Body of pancreas (tissue), 4 donors: ENCODE data around the gene PPP2R2B. TPM values are rescaled to one million over a fixed set of nuclear protein-coding genes. Genes with fewer than 3 reads are reported as not detected.

Source experiments
- ATAC-seq: fragments of 150-250 bp; one replicate; pipeline ENCODE4 v1.9.1; 2016
- DNase-seq, 4 donors: peaks; one replicate each; pipeline ENCODE4 v3.0.0-alpha.2; 2019
- H3K27ac ChIP-seq, 4 donors: fragments of 200-600 bp; sonication (generic); 1 replicate in 3 of 4; 2 replicates in 1 of 4; pipeline versions ENCODE4 v1.5.1 to v1.6.1; 2016 to 2019; ENCODE audit warnings: mild to moderate bottlenecking in 1 of 4, mixed read lengths in 1 of 4, moderate library complexity in 1 of 4
- H3K27me3 ChIP-seq, 2 donors: fragments of 200-600 bp; sonication (generic); one replicate each; pipeline ENCODE4 v1.6.0; 2016; ENCODE audit warnings: mild to moderate bottlenecking in 1 of 2
- H3K36me3 ChIP-seq, 2 donors: fragments of 200-600 bp; sonication (generic); replicated peaks in 1 of 2; 2 replicates each; pipeline ENCODE4 v1.5.1; 2016; ENCODE audit warnings: low read depth in 2 of 2; ENCODE audit not compliant: insufficient read depth in 1 of 2
- H3K4me1 ChIP-seq: fragments of 200-600 bp; sonication (generic); one replicate; pipeline ENCODE4 v1.6.0; 2016
- H3K4me3 ChIP-seq, 2 donors: fragments of 200-600 bp; sonication (generic); 1 replicate in 1 of 2; 2 replicates in 1 of 2; pipeline ENCODE4 v1.5.1; 2016 to 2019
- H3K9me3 ChIP-seq, 3 donors: fragments of 200-600 bp; sonication (generic); 1 replicate in 2 of 3; 2 replicates in 1 of 3; pipeline ENCODE4 v1.5.1; 2016
- CTCF ChIP-seq, 7 experiments: fragments of 450-650 bp in 4 of 7; fragments of 200-600 bp in 3 of 7; sonication (generic) in 3 of 7; IDR thresholded peaks; one replicate each; pipeline ENCODE4 v1.5.1; 2016 to 2019; ENCODE audit warnings: antibody characterized with exemption in 7 of 7
- POLR2A ChIP-seq, 3 donors: fragments of 450-650 bp; IDR thresholded peaks; one replicate each; pipeline ENCODE4 v1.6.1; 2016; ENCODE audit warnings: antibody characterized with exemption in 3 of 3, mild to moderate bottlenecking in 2 of 3
- WGBS, 2 donors: methylation state at CpG; one replicate each; pipeline ENCODE4 v1.1.5; 2017; 5-methylcytosine and 5-hydroxymethylcytosine counted together
- intact Hi-C: fragments of 100-400 bp; cut with DNase I; formaldehyde crosslinking; loops from one replicate; pipeline ENCODE4 v1.15.1; 2023
- total RNA-seq, 2 donors: library from RNA; depleted of rRNA; stranded (reverse); fragments of >200 nt; gene quantifications; one replicate each; pipeline ENCODE4 v1.1.0, GENCODE V29; 2016

PPP2R2B gene
- total RNA-seq, 2 donors from 2014 or later, result 0.26 TPM; not detected in 1

GRCh38 chr5:146877783-146878475 lies 628 bp downstream of the PPP2R2B start:
- TF ChIP-seq CTCF (IDR thresholded peaks at IDR 0.05) (no peak), POLR2A (IDR thresholded peaks at IDR 0.05) (no peak)
- ATAC-seq, result peak; percentile 56
- no peaks in the 10 kb centered on the region for H3K36me3 ChIP-seq
- DNase-seq, result peak; percentile 2 to 24 (median 16)
- peak overlapping the region in 1 of 4 donors; percentile 23 for H3K27ac ChIP-seq
- peaks cover 13% of the 10 kb centered on the region for H3K4me1 ChIP-seq
- 0 to 1% methylated on average over 18 to 59 of the region's 59 CpGs for WGBS, 2 donors
- H3K9me3 ChIP-seq, result no peaks in the 10 kb centered on the region
- H3K4me3 ChIP-seq, result peak overlapping the region; percentile 29 to 44
- H3K27me3 ChIP-seq, result peaks cover 0 to 6% of the 10 kb centered on the region in 2 donors
- intact Hi-C loops, result no loop called here

GRCh38 chr5:146877178-146877681 lies 1.3 kb downstream of the PPP2R2B start:
- peak overlapping the region; percentile 25 to 44 for H3K4me3 ChIP-seq
- peaks cover 13% of the 10 kb centered on the region for H3K4me1 ChIP-seq
- peaks cover 0 to 6% of the 10 kb centered on the region in 2 donors for H3K27me3 ChIP-seq
- H3K36me3 ChIP-seq, result no peaks in the 10 kb centered on the region
- H3K9me3 ChIP-seq, result no peaks in the 10 kb centered on the region
- intact Hi-C loops, result no loop called here
- peak overlapping the region in 1 of 4 donors; percentile 23 for H3K27ac ChIP-seq
- 5 to 14% methylated on average over 14 of the region's 14 CpGs for WGBS, 2 donors
- ATAC-seq (no peak), DNase-seq (peak in 3 of 4 donors; percentile 3 to 13 (median 13))
- TF ChIP-seq POLR2A (IDR thresholded peaks at IDR 0.05) (no peak), CTCF (IDR thresholded peaks at IDR 0.05) (no peak)

- H3K27me3 ChIP-seq, result no peaks in the 10 kb centered on the region
- DNase-seq, result no peak
- peaks cover 13% of the 10 kb centered on the region for H3K4me1 ChIP-seq
- no peaks in the 10 kb centered on the region for H3K9me3 ChIP-seq
- no peak overlapping the region for H3K27ac ChIP-seq
- TF ChIP-seq CTCF (IDR thresholded peaks at IDR 0.05), result no peak
- no peak for TF ChIP-seq POLR2A (IDR thresholded peaks at IDR 0.05)
- WGBS, 2 donors, result 91 to 93% methylated on average over 7 of the region's 7 CpGs
- H3K36me3 ChIP-seq, result no peaks in the 10 kb centered on the region
- intact Hi-C loops, result no loop called here
- ATAC-seq, result no peak
- H3K4me3 ChIP-seq, result no peak overlapping the region
Measured at GRCh38 chr5:146873186-146873917, 5.2 kb downstream of the PPP2R2B start.

- 67 to 88% methylated on average over 1 of the region's 1 CpG for WGBS, 2 donors
- no peak overlapping the region for H3K27ac ChIP-seq
- no peak overlapping the region for H3K4me3 ChIP-seq
- H3K36me3 ChIP-seq, result no peaks in the 10 kb centered on the region
- intact Hi-C loops, result no loop called here
- ATAC-seq (no peak), DNase-seq (no peak)
- peaks cover 3% of the 10 kb centered on the region for H3K4me1 ChIP-seq
- H3K9me3 ChIP-seq, result no peaks in the 10 kb centered on the region
- H3K27me3 ChIP-seq, result no peaks in the 10 kb centered on the region
- TF ChIP-seq POLR2A (IDR thresholded peaks at IDR 0.05) (no peak), CTCF (IDR thresholded peaks at IDR 0.05) (no peak)
Measured at GRCh38 chr5:146872188-146872587, 6.4 kb downstream of the PPP2R2B start.
